GM12878 (cell line): ENCODE measurements around the gene ADAM20.

Experiments
- ATF3 ChIP-seq: IDR thresholded peaks from 2 replicates; pipeline ENCODE4 v1.6.1; 2011; ENCODE audit warnings: low read depth, mild to moderate bottlenecking, low read length, moderate library complexity, borderline replicate concordance; ENCODE audit errors: extremely low read depth
- CTCF ChIP-seq, 3 experiments: IDR thresholded peaks in 2 of 3; conservative IDR thresholded peaks in 1 of 3; 2 replicates each; pipeline ENCODE4 v1.5.1; 2011; ENCODE audit warnings: low read depth in 3 of 3, low read length in 3 of 3, mild to moderate bottlenecking in 3 of 3, control low read depth in 2 of 3, moderate library complexity in 2 of 3, inconsistent platforms in 1 of 3, mixed read lengths in 1 of 3; ENCODE audit not compliant: control insufficient read depth in 2 of 3, insufficient read depth in 1 of 3; ENCODE audit errors: extremely low read depth in 1 of 3
- MAX ChIP-seq: IDR thresholded peaks from 2 replicates; pipeline ENCODE4 v1.6.1; 2012; ENCODE audit warnings: low read depth, low read length, improper control_type of control experiment
- PAX5 ChIP-seq: IDR thresholded peaks from 2 replicates; pipeline ENCODE4 v1.6.1; 2011; ENCODE audit warnings: low read depth, low read length, borderline replicate concordance

GRCh38 chr14:70498191-70498590 lies 36.6 kb downstream of the ADAM20 start:
- TF ChIP-seq CTCF (IDR thresholded peaks at IDR 0.05 in 2 of 3, conservative IDR thresholded peaks at IDR 0.05 in 1 of 3; ENCODE audit: control insufficient read depth in 2 of 3, extremely low read depth in 1 of 3, insufficient read depth in 1 of 3, low read depth in 3 of 3, low read length in 3 of 3) (no peak), PAX5 (no peak), MAX (no peak), ATF3 (no peak)
